Smooth muscle cell (in vitro differentiated cells): ENCODE data around the gene REG1B. TPM values are rescaled to one million over a fixed set of nuclear protein-coding genes. Genes with fewer than 3 reads are reported as not detected.

ENCODE experiments used
- DNase-seq: peaks from one replicate; lab custom pipeline; 2025; ENCODE audit not compliant: unreplicated experiment; lab: John Stamatoyannopoulos, UW
- H2AFZ ChIP-seq: fragments of 200-600 bp; sonication (generic); 2 replicates; pipeline ENCODE4 v1.6.0; 2016; ENCODE audit warnings: antibody characterized with exemption, low read depth, mild to moderate bottlenecking
- H3F3A ChIP-seq: fragments of 200-600 bp; sonication (generic); 2 replicates; pipeline ENCODE4 v1.6.0; 2017; ENCODE audit warnings: antibody characterized with exemption, low read depth
- H3K27ac ChIP-seq: fragments of 200-600 bp; sonication (generic); 2 replicates; pipeline ENCODE4 v1.5.1; 2016; ENCODE audit warnings: low read depth, mild to moderate bottlenecking
- H3K27me3 ChIP-seq: fragments of 200-600 bp; sonication (generic); 2 replicates; pipeline ENCODE4 v1.6.1; 2016; ENCODE audit warnings: low read depth, mild to moderate bottlenecking
- H3K36me3 ChIP-seq: fragments of 200-600 bp; sonication (generic); 2 replicates; pipeline ENCODE4 v1.5.1; 2016; ENCODE audit warnings: low read depth
- H3K4me1 ChIP-seq: fragments of 200-600 bp; sonication (generic); 2 replicates; pipeline ENCODE4 v1.5.1; 2016; ENCODE audit warnings: low read depth
- H3K4me2 ChIP-seq: fragments of 200-600 bp; sonication (generic); 2 replicates; pipeline ENCODE4 v1.6.0; 2016; ENCODE audit warnings: mild to moderate bottlenecking
- H3K4me3 ChIP-seq: fragments of 200-600 bp; sonication (generic); 2 replicates; pipeline ENCODE4 v1.5.1; 2016; ENCODE audit warnings: mild to moderate bottlenecking
- H3K79me2 ChIP-seq: fragments of 200-600 bp; sonication (generic); 2 replicates; pipeline ENCODE4 v1.6.0; 2016; ENCODE audit warnings: low read depth, mild to moderate bottlenecking
- H3K9ac ChIP-seq: fragments of 200-600 bp; sonication (generic); 2 replicates; pipeline ENCODE4 v1.6.0; 2016; ENCODE audit warnings: low read depth
- H3K9me3 ChIP-seq: fragments of 200-600 bp; sonication (generic); replicated peaks from 2 replicates; pipeline ENCODE4 v1.5.1; 2016; ENCODE audit warnings: low read depth
- H4K20me1 ChIP-seq: fragments of 200-600 bp; sonication (generic); 2 replicates; pipeline ENCODE4 v1.6.0; 2016; ENCODE audit warnings: low read depth
- CTCF ChIP-seq: fragments of 200-600 bp; sonication (generic); IDR thresholded peaks from 2 replicates; pipeline ENCODE4 v1.5.1; 2017; ENCODE audit warnings: borderline replicate concordance, mild to moderate bottlenecking, antibody characterized with exemption; ENCODE audit not compliant: insufficient read depth, poor library complexity, severe bottlenecking
- WGBS: methylation state at CpG from one replicate; pipeline ENCODE4 v1.1.7; 2016; ENCODE audit warnings: low lambda C conversion rate; 5-methylcytosine and 5-hydroxymethylcytosine counted together
- polyA plus RNA-seq: library from polyadenylated mRNA; unstranded; fragments of >200 nt; fragmentation: Nextera tagmentation; extraction: Ambion mirVana; gene quantifications from 2 replicates; pipeline ENCODE4 v1.2.1, GENCODE V29; 2016
- total RNA-seq: library from RNA; depleted of rRNA; stranded (reverse); fragments of >200 nt; gene quantifications from 2 replicates; pipeline ENCODE4 v1.2.3, GENCODE V29; 2014

Gene REG1B
- total and polyA plus RNA-seq, 2 experiments from 2014 or later: not detected

GRCh38 chr2:79100285-79100684 lies 12.5 kb upstream of the REG1B start:
- Histone ChIP-seq H3K27ac (no peak overlapping the region), H3F3A (no peaks in the 10 kb centered on the region), H3K36me3 (no peaks in the 10 kb centered on the region), H3K9me3 (peaks cover 7% of the 10 kb centered on the region), H3K4me1 (no peaks in the 10 kb centered on the region), H3K9ac (no peak overlapping the region), H2AFZ (no peak overlapping the region), H4K20me1 (no peaks in the 10 kb centered on the region), H3K79me2 (no peaks in the 10 kb centered on the region), H3K27me3 (no peaks in the 10 kb centered on the region), H3K4me2 (no peak overlapping the region), H3K4me3 (no peak overlapping the region)
- DNase-seq: no peak
- WGBS: 86% methylated on average over 1 of the region's 1 CpG
- no peak for TF ChIP-seq CTCF

- no peak overlapping the region for H3K27ac ChIP-seq
- H2AFZ ChIP-seq: no peak overlapping the region
- H3K4me2 ChIP-seq: no peak overlapping the region
- no peaks in the 10 kb centered on the region for H3K27me3 ChIP-seq
- no peak overlapping the region for H3K4me3 ChIP-seq
- peaks cover 7% of the 10 kb centered on the region for H3K9me3 ChIP-seq
- no peak for DNase-seq
- no peaks in the 10 kb centered on the region for H3K36me3 ChIP-seq
- no peak overlapping the region for H3K9ac ChIP-seq
- H3F3A ChIP-seq: no peaks in the 10 kb centered on the region
- 84% methylated on average over 7 of the region's 7 CpGs for WGBS
- no peak for TF ChIP-seq CTCF
- no peaks in the 10 kb centered on the region for H3K4me1 ChIP-seq
- H3K79me2 ChIP-seq: no peaks in the 10 kb centered on the region
- H4K20me1 ChIP-seq: no peaks in the 10 kb centered on the region
Observed at GRCh38 chr2:79099140-79099686, 11.4 kb upstream of the REG1B start.

GRCh38 chr2:79097843-79098242 lies 10.1 kb upstream of the REG1B start:
- no peak overlapping the region for H2AFZ ChIP-seq
- DNase-seq: no peak
- H4K20me1 ChIP-seq: no peaks in the 10 kb centered on the region
- peaks cover 7% of the 10 kb centered on the region for H3K9me3 ChIP-seq
- no peaks in the 10 kb centered on the region for H3K27me3 ChIP-seq
- H3K4me3 ChIP-seq: no peak overlapping the region
- no peak overlapping the region for H3K27ac ChIP-seq
- H3K79me2 ChIP-seq: no peaks in the 10 kb centered on the region
- H3F3A ChIP-seq: no peaks in the 10 kb centered on the region
- H3K9ac ChIP-seq: no peak overlapping the region
- H3K36me3 ChIP-seq: no peaks in the 10 kb centered on the region
- no peak overlapping the region for H3K4me2 ChIP-seq
- H3K4me1 ChIP-seq: no peaks in the 10 kb centered on the region
- WGBS: 95% methylated on average over 6 of the region's 6 CpGs
- TF ChIP-seq CTCF: no peak

- TF ChIP-seq CTCF: no peak
- H4K20me1 ChIP-seq: no peaks in the 10 kb centered on the region
- no peaks in the 10 kb centered on the region for H3K9me3 ChIP-seq
- no peak for DNase-seq
- H3K79me2 ChIP-seq: no peaks in the 10 kb centered on the region
- H3F3A ChIP-seq: no peaks in the 10 kb centered on the region
- no peaks in the 10 kb centered on the region for H3K27me3 ChIP-seq
- no peak overlapping the region for H3K4me2 ChIP-seq
- H2AFZ ChIP-seq: no peak overlapping the region
- no peaks in the 10 kb centered on the region for H3K36me3 ChIP-seq
- H3K9ac ChIP-seq: no peak overlapping the region
- H3K27ac ChIP-seq: no peak overlapping the region
- WGBS: 86% methylated on average over 4 of the region's 4 CpGs
- no peak overlapping the region for H3K4me3 ChIP-seq
- H3K4me1 ChIP-seq: no peaks in the 10 kb centered on the region
Observed at GRCh38 chr2:79090693-79091092, 2.9 kb upstream of the REG1B start.
